GM21576 (cell line): ENCODE results near the gene ATF1.
"Not testable (repeated sequence)": the region's sequence is repeated elsewhere in the genome, so short reads cannot be mapped to it uniquely, and the experiment has no call there.

Source experiments
- ATAC-seq: cut with Tn5 transposase; IDR thresholded peaks from one replicate; pipeline ENCODE4 v1.9.1; 2021; ENCODE audit warnings: mild to moderate bottlenecking, moderate library complexity; ENCODE audit not compliant: unreplicated experiment

ATF1 gene

DNA sequence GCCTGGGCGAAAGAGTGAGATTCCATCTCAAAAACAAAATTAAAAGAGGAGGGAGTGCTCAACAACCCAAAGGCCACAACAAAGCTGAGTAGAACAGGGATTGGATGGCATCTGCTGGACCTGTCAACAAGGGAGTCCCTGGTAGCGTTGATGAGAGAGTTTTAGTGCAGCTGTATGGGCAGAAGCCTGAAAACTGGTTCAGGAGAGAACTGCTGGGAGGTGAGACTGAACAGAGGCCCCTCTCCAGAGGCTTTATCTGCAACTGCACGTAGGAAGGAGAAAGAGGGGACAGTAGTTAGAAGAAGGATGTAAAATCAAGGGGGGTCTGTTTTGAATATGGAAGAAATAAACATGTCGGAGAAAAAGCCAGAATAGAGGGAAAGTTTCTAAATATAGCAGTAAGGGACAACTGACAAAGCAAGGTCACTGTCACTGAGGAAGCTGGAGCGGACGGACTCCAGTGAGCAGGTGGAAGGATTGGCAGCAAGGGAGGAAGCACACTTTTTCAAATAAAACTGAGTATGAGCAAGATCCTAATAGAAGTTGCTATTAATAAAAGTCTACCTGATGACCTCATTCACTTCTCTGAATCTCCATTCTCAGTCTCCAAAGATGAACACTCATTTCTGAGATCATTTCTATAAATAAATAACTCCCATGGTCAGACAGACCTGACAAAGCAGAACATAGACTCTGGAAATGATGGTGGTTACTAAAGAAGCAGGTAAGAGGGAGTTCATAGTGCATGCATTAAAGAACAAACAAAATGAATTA lies 11.8 kb upstream of the ATF1 start:
- no peak for ATAC-seq

- no peak for ATAC-seq
These were observed 10.6 kb upstream of the ATF1 start for GRCh38 chr12:50753232-50753769.

DNA sequence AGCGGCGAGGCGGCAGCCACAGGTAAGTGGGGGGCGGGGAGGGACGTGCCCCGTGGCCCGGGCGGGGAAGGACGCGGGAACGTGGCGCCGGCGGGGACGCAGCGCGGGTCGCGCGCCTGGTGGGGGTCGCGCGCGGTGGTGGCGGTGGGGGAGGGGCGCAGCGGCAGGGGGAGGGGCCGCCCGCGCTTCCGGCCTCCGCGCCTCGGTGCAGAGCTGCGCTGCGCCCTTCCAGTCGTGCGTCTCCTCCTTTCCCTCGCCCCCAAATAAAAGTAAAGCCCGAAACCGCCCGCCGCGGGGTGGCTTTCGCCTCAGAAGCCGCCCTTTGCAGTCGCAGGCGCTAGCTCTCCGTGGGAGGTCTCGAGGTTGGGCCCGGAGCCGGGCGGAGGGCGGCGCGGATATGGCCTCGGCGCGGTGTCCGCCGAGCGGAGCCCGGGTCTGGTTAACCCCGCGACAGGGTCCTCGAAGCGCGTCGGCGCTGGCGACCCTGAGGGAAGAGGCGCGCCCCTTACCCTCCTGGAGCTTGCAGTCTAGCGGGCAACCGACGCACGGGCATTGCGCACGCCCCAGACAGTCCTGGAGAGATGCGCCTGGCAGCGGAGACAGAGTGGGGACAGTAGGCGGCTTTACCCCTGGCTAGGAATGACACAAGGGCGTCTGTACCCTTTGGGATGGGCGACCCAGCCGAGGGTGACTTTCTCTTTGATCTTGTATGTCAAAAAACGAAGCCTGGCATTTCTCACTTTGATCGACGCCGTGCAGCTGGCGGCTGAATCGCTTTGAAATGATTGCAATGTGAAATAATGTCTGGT lies 589 bp downstream of the ATF1 start:
- ATAC-seq = peak; percentile 36

DNA sequence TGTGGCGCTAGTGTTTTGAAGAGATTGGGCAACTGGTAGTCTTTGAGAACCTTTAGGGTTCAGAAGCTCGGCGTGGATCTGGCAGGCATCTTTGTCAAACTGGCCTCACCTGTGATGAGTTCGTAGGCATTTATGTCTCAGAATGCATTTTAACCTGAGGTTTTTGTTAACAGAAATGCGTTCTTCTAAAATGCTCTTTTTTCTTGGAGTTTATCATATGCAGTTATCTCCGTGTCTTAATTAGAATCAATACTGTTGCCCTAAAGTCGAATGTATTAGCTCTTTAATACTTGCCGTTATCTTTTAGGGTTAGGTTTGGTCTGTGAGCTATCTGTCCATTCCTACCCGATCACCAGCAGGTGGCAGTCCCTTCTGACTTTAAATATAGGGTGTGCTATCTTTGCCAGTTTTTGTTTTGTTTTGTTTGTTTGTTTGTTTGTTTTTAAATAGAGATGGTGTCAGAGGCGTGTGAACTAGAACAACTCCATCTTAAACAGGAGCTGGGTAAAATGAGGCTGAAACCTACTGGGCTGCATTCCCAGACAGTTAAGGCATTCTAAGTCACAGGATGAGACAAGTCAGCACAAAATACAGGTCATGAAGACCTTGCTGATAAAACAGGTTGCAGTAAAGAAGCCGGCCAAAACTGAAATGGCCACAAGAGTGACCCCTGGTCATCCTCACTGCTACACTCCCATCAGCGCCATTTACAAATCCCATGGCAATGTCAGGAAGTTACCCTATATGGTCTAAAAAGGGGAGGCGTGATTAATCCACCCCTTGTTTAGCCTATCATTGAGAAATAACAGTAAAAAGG lies 1.4 kb downstream of the ATF1 start:
- ATAC-seq = peak; percentile 43

GRCh38 chr12:50768391-50768790 lies 4.5 kb downstream of the ATF1 start:
- ATAC-seq = no peak

GRCh38 chr12:50768813-50769212 lies 4.9 kb downstream of the ATF1 start:
- not testable (repeated sequence) for ATAC-seq

GRCh38 chr12:50771409-50771808 lies 7.5 kb downstream of the ATF1 start:
- no peak for ATAC-seq

DNA sequence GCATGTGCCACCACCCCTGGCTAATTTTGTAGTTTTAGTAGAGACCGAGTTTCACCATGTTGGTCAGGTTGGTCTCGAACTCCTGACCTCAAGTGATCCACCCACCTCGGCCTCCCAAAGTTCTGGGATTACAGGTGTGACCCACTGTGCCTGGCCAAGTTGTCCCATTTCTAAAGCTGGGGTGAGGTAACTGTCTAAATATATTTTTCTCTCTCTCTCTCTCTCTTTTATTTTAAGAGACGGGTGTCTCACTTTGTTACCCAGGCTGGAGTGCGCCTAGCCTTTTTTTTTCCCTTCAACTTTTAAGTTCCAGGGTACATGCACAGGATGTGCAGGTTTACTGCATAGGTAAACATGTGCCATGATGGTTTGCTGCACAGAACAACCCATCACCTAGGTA lies 8.6 kb downstream of the ATF1 start:
- ATAC-seq = no peak

- no peak for ATAC-seq
These were observed 9.0 kb downstream of the ATF1 start for GRCh38 chr12:50772877-50773276.

DNA sequence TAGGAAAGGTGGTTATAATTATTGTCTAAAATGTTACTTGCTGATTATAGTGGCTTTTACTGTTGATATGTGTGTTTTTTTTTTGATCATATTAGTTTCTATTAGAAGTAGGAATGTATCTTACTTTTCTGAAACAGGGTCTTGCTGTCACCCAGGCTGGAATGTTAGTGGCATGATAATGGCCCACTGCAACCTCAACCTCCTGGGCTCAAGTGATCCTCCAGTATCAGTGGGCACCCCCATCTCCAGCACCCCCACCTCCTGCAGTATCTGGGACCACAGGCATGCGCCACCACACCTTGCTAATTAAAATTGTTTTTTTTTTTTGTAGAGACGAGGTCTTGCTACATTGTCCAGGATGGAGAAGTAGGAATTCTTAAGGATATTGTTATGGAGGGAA lies 11.3 kb downstream of the ATF1 start:
- ATAC-seq = no peak

DNA sequence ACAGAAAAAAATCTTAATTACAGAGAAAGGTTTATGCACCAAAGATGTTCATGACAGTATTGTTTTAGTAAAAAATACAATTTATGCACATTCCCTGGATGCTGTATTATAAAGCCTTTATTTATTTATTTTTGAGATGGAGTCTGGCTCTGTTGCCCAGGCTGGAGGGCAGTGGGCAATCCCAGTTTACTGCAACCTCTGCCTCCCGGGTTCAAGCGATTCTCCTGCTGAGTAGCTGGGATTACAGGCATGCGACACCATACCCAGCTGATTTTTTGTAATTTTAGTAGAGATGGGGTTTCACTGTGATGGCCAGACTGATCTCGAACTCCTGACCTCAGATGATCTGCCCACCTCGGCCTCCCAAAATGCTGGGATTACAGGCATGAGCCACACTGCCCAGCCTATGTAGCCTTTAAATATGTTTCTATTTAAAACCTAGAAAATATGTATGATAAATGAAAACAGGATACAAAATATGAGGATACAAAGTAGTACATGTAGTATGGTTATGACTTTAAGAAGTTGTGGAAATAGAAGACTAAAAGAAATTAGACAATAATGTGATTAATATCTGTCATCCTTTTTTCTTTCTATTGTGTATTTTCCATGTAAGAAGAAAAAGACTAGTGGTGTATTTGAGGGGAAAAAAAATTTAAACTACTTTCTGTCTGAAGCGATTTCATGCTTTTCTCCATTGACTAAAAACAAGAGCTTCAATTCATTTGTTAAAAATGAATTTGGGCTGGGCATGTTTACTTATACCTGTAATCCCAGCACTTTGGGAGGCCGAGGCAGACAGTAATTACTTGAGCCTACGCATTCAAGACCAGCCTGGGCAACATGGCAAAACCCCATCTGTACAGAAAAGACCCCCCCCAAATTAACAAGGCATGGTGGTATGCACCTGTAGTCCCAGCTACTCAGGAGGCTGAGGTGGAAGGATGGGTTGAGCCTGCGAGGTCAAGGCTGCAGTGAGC lies 13.1 kb downstream of the ATF1 start:
- ATAC-seq = no peak

GRCh38 chr12:50778663-50779590 lies 15.0 kb downstream of the ATF1 start:
- no peak for ATAC-seq

DNA sequence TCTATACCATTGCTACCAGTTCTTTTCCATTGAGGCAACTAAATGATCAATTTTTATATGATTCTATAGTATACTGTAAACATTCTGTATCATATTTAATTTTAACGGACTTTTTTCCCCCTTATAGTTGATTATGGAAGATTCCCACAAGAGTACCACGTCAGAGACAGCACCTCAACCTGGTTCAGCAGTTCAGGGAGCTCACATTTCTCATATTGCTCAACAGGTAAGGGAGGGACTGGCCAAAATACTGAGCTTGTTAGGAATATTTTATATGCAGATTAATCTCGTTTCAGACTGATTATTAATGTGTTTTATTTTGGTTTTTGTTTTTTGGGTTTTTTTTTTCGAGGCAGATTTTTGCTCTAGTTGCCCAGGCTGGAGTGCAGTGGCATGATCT lies 16.1 kb downstream of the ATF1 start:
- no peak for ATAC-seq

DNA sequence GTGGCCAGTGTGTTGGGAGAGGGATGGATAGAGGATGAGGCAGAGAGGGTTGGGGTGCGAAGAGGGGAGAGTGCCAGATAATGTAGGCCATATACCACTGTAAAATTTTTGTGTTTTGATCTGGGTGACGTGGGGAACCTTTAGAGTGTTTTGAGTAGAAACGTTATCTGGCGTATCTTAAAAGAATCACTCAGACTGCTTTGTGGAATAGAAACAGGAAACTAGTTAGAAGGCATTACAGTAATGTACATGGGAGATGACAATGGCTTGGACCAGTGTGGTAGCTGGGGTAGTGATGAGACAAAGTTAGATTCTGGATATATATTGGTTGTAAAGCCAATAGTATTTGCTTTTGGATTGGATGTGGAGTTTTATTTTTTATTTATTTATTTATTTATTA lies 20.6 kb downstream of the ATF1 start:
- ATAC-seq = no peak

- ATAC-seq = no peak
These were observed 21.6 kb downstream of the ATF1 start for GRCh38 chr12:50785406-50786001.

DNA sequence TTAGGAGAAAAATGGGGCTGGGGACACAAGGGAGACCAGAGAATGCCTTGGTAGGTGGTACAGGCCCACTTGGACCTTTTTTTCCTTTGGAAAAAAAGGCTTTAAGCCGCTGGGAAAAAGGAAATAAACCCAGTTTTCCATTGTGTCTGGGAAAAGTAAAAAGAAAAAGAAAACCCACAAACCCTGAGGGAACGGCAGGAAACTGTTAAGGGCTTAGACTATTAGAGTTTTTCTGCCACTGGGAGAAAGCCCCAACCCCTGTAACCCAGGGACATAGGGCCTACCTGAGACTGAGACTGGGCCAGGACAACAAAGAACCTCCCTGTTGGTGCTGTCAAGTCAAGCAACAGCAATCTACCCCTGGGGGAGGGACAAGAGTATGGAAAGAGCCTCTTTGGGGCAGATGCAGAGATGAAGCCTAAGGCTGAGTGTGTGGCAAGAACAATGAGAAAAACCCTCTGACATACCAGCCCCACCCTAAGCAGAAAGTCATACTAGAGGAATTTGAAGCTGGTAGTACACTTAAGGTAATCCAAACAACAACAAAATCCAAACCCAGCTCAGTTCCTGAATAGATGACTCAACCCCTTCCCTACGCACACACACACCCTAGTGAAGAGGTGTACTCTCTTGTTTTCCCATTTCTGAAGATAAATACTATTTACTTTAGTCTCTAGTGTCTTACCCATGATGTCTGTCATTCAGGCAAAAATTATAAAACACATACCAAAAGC lies 22.8 kb downstream of the ATF1 start:
- no peak for ATAC-seq

DNA sequence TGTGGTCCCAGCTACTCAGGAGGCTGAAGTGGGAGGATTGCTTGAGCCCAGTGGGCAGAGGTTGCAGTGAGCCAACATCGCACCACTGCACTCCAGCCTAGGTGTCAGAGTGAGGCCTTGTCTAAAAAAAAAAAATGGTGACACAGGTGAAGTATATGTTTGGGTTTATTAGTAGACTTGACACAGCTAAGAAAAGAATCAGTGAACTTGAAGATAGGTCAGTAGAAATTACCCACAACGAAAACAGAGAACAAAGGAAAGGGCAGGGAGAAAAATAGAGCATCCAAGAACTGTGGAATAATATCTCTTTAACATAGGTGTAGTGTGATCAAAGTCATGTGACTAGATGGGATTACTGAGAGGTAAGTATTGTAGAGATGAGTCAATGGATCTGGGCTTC lies 23.7 kb downstream of the ATF1 start:
- no peak for ATAC-seq

- no peak for ATAC-seq
These were observed 24.7 kb downstream of the ATF1 start for GRCh38 chr12:50788561-50788960.
